GM12878 (cell line): ENCODE measurements around the gene PPP2R5B. TPM values are rescaled to one million over a fixed set of nuclear protein-coding genes. Genes with fewer than 3 reads are reported as not detected.

Source experiments
- ATAC-seq: fragments of 200-7000 bp; cut with Tn5 transposase; 3 replicates; pipeline ENCODE4 v1.9.1; 2020; ENCODE audit warnings: mild to moderate bottlenecking, moderate library complexity
- BruUV-seq: library from RNA; stranded (reverse); fragments of 400-500 nt; replicated peaks from 2 replicates; lab custom pipeline; 2021; lab: Mats Ljungman, UMichigan
- CTCF ChIA-PET: fragments of 300-600 bp; sonication (Branson Sonifier 250); formaldehyde crosslinking; extraction: SDS; loops from one replicate; lab custom pipeline; 2021; ENCODE audit warnings: inconsistent platforms; lab: Yijun Ruan, JAX
- POLR2A ChIA-PET: fragments of 350-600 bp; formaldehyde crosslinking; extraction: SDS; loops from one replicate; lab custom pipeline; 2021; ENCODE audit warnings: inconsistent platforms; lab: Charles Lee
- RAD21 ChIA-PET: fragments of 300-600 bp; sonication (Branson Sonifier 250); formaldehyde crosslinking; loops from one replicate; lab custom pipeline; 2023; ENCODE audit warnings: antibody characterized with exemption; ENCODE audit not compliant: unreplicated experiment; lab: Charles Lee
- SMC1A ChIA-PET: fragments of 300-600 bp; sonication (Branson Sonifier 250); formaldehyde crosslinking; loops from one replicate; lab custom pipeline; 2023; ENCODE audit not compliant: unreplicated experiment, uncharacterized antibody; lab: Charles Lee
- DNase-seq: peaks from one replicate; pipeline ENCODE4 v3.0.0-alpha.2; 2011; ENCODE audit warnings: low read depth, low spot score
- FAIRE-seq: peaks from 3 replicates; lab custom pipeline; 2011; peaks lifted over from hg19 to GRCh38; lab: Jason Lieb, UNC
- H2AFZ ChIP-seq: 2 replicates; pipeline ENCODE4 v1.6.0; 2011; ENCODE audit warnings: low read depth, low read length, control low read depth; ENCODE audit not compliant: control insufficient read depth
- H3K27ac ChIP-seq: 2 replicates; pipeline ENCODE4 v1.5.1; 2011; ENCODE audit warnings: control low read depth; ENCODE audit not compliant: control insufficient read depth, insufficient read depth
- H3K27me3 ChIP-seq, 2 experiments: replicated peaks in 1 of 2; 2 replicates each; pipeline versions ENCODE4 v1.6.0 to v1.6.1; 2011; ENCODE audit warnings: low read length in 1 of 2; ENCODE audit not compliant: control insufficient read depth in 2 of 2, insufficient read depth in 2 of 2
- H3K36me3 ChIP-seq, 2 experiments: 2 replicates each; pipeline ENCODE4 v1.5.1; 2011; ENCODE audit warnings: low read length in 1 of 2; ENCODE audit not compliant: control insufficient read depth in 2 of 2, insufficient read depth in 2 of 2
- H3K4me1 ChIP-seq: 2 replicates; pipeline ENCODE4 v1.6.1; 2011; ENCODE audit warnings: mild to moderate bottlenecking, low read length, moderate library complexity, mixed read lengths; ENCODE audit not compliant: control insufficient read depth, insufficient read depth
- H3K4me2 ChIP-seq: 2 replicates; pipeline ENCODE4 v1.6.0; 2011; ENCODE audit warnings: control low read depth; ENCODE audit not compliant: control insufficient read depth, insufficient read depth
- H3K4me3 ChIP-seq: fragments of 200-600 bp; sonication (generic); 2 replicates; pipeline ENCODE4 v1.5.1; 2016
- H3K79me2 ChIP-seq: 2 replicates; pipeline ENCODE4 v1.6.0; 2011; ENCODE audit warnings: low read length; ENCODE audit not compliant: control insufficient read depth, insufficient read depth
- H3K9ac ChIP-seq: 2 replicates; pipeline ENCODE4 v1.8.0; 2011; ENCODE audit warnings: low read length, control low read depth, mixed read lengths; ENCODE audit not compliant: control insufficient read depth, insufficient read depth
- H3K9me3 ChIP-seq: replicated peaks from 3 replicates; pipeline ENCODE4 v1.5.1; 2011; ENCODE audit warnings: mild to moderate bottlenecking, low read length; ENCODE audit not compliant: control insufficient read depth, insufficient read depth
- H4K20me1 ChIP-seq: 2 replicates; pipeline ENCODE4 v1.6.0; 2011; ENCODE audit not compliant: control insufficient read depth, insufficient read depth
- BMI1 ChIP-seq: fragments of 450-650 bp; IDR thresholded peaks from 2 replicates; pipeline ENCODE4 v1.6.1; 2016; ENCODE audit warnings: mild to moderate bottlenecking, moderate library complexity, borderline replicate concordance
- CHD2 ChIP-seq: IDR thresholded peaks from 2 replicates; pipeline ENCODE4 v1.6.1; 2011; ENCODE audit warnings: low read depth, low read length, improper control_type of control experiment, borderline replicate concordance
- EED ChIP-seq: sonication (generic); IDR thresholded peaks from 2 replicates; pipeline ENCODE4 v1.6.1; 2016; ENCODE audit warnings: antibody characterized with exemption, low read depth
- NRF1 ChIP-seq: conservative IDR thresholded peaks from 2 replicates; pipeline ENCODE4 v1.6.1; 2011; ENCODE audit warnings: mild to moderate bottlenecking, low read depth, low read length, improper control_type of control experiment
- SMAD1 ChIP-seq: fragments of 450-650 bp; IDR thresholded peaks from 2 replicates; pipeline ENCODE4 v1.6.1; 2018; ENCODE audit warnings: mild to moderate bottlenecking, low read depth; ENCODE audit not compliant: partially characterized antibody
- WGBS: methylation state at CpG from one replicate; pipeline ENCODE4 v1.1.6; 2016; ENCODE audit warnings: low lambda C conversion rate; ENCODE audit not compliant: insufficient replicate concordance, insufficient coverage; ENCODE audit errors: missing lambda C conversion rate; 5-methylcytosine and 5-hydroxymethylcytosine counted together
- in situ Hi-C: fragments of 300-500 bp; cut with MboI; formaldehyde crosslinking; loops from 9 replicates; pipeline ENCODE4 v1.14.3; 2018; ENCODE audit warnings: mixed read lengths
- intact Hi-C: fragments of 100-400 bp; cut with micrococcal nuclease; formaldehyde crosslinking; loops from one replicate; pipeline ENCODE4 v1.14.2; 2022; ENCODE audit not compliant: unreplicated experiment
- polyA plus RNA-seq, 11 experiments: library from polyadenylated mRNA; depleted of rRNA in 4 of 11; unstranded in 6 of 11; stranded (reverse) in 5 of 11; fragments of >200 nt; fragmentation: Nextera tagmentation in 4 of 11; fragmentation: Illumina TruSeq in 1 of 11; extraction: Ambion mirVana in 4 of 11; extraction: Trizol in 1 of 11; gene quantifications; 1 replicate in 1 of 11; 2 replicates in 10 of 11; pipeline versions ENCODE4 v1.2.1 to v1.2.3, GENCODE V29; 2011 to 2016; ENCODE audit warnings: inconsistent platforms in 2 of 11, missing spikeins in 2 of 11, low read depth in 1 of 11
- total RNA-seq, 4 experiments: library from RNA; depleted of rRNA in 3 of 4; stranded (reverse); fragments of >200 nt in 3 of 4; fragmentation: Illumina TruSeq in 1 of 4; extraction: Trizol in 1 of 4; gene quantifications; 2 replicates each; pipeline versions ENCODE4 v1.2.1 to v1.2.3, GENCODE V29; 2013 to 2021
- TF ChIP-seq, protein P1 (sequence below): fragments of 450-650 bp; formaldehyde crosslinking; IDR thresholded peaks from 2 replicates; pipeline ENCODE4 v1.5.0; 2022; ENCODE audit warnings: mild to moderate bottlenecking, missing genetic modification characterization
- TF ChIP-seq, protein P2 (sequence below): fragments of 450-650 bp; IDR thresholded peaks from 2 replicates; pipeline ENCODE4 v1.6.1; 2017; ENCODE audit warnings: mild to moderate bottlenecking, low read depth, inconsistent platforms; ENCODE audit not compliant: poor library complexity, severe bottlenecking
- TF ChIP-seq, protein P3 (sequence below): fragments of 450-650 bp; IDR thresholded peaks from 2 replicates; pipeline ENCODE4 v1.6.1; 2017; ENCODE audit warnings: mild to moderate bottlenecking

The PPP2R5B gene
- total and polyA plus RNA-seq, 10 of the 15 experiments (the other 5 are each of a cell fraction or from before 2014, with no cell fraction given): 0.08 to 6.7 (median 2.0) TPM

DNA sequence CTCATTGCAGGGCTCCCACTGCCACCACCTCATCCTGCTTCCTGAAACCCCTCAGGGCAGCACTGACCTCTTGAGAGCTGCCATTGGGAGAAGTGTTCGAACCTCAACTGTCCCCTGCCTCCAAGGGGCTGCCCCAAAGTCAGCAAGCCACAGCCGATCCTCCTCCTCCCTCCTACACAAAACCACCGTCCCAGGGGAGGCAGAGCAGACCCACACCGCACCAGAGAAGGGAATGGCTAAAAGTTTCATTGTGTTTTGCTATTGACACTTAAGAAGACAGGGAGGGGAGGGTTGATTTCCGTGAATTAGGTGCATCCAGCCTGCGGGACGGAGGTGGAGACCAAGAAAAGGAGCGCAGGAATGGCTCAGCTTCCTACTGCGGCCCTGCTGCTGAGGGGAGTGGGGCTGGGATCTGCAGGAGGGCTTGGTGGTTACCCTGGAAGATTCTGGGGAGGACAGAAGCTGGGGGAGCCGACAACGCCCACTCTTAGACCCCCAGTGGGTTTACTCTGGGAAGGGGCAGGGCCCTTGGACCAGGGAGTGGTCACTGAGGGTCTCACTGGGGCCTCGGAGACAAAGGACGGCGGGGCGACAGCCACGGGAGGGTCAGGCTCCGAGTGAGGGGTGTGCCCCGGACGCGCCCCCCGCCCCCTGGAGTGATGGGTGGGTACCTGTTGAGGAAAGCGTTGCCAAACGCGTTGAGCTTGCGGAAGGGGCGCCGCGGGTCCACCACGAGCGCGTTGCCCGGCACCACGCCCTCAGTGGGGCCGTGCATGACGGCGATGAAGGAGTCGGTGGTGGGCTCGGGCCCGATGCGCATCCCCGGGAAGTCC lies 46.9 kb upstream of the PPP2R5B start:
- Histone ChIP-seq H3K4me3 (peak overlapping the region; percentile 89), H3K9me3 (no peaks in the 10 kb centered on the region), H3K27ac (peak overlapping the region; percentile 84), H2AFZ (no peak overlapping the region), H3K36me3 (peaks cover 0 to 10% of the 10 kb centered on the region in 2 experiments; a peak in 3 of 4 replicates), H3K9ac (peak overlapping the region; percentile 88), H4K20me1 (peaks cover 3% of the 10 kb centered on the region; the same call in 1 of the 2 replicates), H3K4me1 (peaks cover 39% of the 10 kb centered on the region), H3K79me2 (peaks cover 65% of the 10 kb centered on the region), H3K4me2 (peak overlapping the region; percentile 92), H3K27me3 (no peaks in the 10 kb centered on the region)
- 2% methylated on average over 41 of the region's 41 CpGs for WGBS
- POLR2A ChIA-PET: interaction anchor here (0.6 to 19.9 kb wide), 3 partner anchors 10 to 19 kb away, joined by 4 to 620 read pairs (median 19); no protein-coding TSS in a partner anchor
- no TSS peak for BruUV-seq
- RAD21 ChIA-PET: interaction anchor here (0.7 to 12.5 kb wide), 4 partner anchors 10 to 136 kb away, joined by 3 to 253 read pairs (median 112); partner anchors contain the start of gene ARL2
- SMC1A ChIA-PET: interaction anchor here (11.5 kb wide), 2 partner anchors 16 to 27 kb away, joined by 226 to 227 read pairs; no protein-coding TSS in a partner anchor
- no peak for DNase-seq
- in situ Hi-C loops: no loop called here
- ATAC-seq: peak; percentile 34
- CTCF ChIA-PET: interaction anchor here (1.2 to 30.0 kb wide), 7 partner anchors 11 to 233 kb away, joined by 3 to 1208 read pairs (median 3); partner anchors contain the start of gene CDC42BPG
- no peak for FAIRE-seq
- intact Hi-C loops: loop anchor here (2.0 to 10.0 kb wide), 4 partner anchors 19 to 837 kb away; partner anchors contain the start of genes KAT5 and MAP3K11
- TF ChIP-seq SMAD1: no peak
- no peak; the same call in 1 of the 2 replicates for TF ChIP-seq BMI1
- TF ChIP-seq EED: peak; percentile 66; the same call in 1 of the 2 replicates
- TF ChIP-seq, protein P1, sequence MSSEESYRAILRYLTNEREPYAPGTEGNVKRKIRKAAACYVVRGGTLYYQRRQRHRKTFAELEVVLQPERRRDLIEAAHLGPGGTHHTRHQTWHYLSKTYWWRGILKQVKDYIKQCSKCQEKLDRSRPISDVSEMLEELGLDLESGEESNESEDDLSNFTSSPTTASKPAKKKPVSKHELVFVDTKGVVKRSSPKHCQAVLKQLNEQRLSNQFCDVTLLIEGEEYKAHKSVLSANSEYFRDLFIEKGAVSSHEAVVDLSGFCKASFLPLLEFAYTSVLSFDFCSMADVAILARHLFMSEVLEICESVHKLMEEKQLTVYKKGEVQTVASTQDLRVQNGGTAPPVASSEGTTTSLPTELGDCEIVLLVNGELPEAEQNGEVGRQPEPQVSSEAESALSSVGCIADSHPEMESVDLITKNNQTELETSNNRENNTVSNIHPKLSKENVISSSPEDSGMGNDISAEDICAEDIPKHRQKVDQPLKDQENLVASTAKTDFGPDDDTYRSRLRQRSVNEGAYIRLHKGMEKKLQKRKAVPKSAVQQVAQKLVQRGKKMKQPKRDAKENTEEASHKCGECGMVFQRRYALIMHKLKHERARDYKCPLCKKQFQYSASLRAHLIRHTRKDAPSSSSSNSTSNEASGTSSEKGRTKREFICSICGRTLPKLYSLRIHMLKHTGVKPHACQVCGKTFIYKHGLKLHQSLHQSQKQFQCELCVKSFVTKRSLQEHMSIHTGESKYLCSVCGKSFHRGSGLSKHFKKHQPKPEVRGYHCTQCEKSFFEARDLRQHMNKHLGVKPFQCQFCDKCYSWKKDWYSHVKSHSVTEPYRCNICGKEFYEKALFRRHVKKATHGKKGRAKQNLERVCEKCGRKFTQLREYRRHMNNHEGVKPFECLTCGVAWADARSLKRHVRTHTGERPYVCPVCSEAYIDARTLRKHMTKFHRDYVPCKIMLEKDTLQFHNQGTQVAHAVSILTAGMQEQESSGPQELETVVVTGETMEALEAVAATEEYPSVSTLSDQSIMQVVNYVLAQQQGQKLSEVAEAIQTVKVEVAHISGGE (CRISPR knock-in tag): no peak
- TF ChIP-seq, protein P2, sequence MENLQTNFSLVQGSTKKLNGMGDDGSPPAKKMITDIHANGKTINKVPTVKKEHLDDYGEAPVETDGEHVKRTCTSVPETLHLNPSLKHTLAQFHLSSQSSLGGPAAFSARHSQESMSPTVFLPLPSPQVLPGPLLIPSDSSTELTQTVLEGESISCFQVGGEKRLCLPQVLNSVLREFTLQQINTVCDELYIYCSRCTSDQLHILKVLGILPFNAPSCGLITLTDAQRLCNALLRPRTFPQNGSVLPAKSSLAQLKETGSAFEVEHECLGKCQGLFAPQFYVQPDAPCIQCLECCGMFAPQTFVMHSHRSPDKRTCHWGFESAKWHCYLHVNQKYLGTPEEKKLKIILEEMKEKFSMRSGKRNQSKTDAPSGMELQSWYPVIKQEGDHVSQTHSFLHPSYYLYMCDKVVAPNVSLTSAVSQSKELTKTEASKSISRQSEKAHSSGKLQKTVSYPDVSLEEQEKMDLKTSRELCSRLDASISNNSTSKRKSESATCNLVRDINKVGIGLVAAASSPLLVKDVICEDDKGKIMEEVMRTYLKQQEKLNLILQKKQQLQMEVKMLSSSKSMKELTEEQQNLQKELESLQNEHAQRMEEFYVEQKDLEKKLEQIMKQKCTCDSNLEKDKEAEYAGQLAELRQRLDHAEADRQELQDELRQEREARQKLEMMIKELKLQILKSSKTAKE: peak; percentile 48
- TF ChIP-seq CHD2: peak; percentile 44; the same call in 1 of the 2 replicates
- TF ChIP-seq, protein P3, sequence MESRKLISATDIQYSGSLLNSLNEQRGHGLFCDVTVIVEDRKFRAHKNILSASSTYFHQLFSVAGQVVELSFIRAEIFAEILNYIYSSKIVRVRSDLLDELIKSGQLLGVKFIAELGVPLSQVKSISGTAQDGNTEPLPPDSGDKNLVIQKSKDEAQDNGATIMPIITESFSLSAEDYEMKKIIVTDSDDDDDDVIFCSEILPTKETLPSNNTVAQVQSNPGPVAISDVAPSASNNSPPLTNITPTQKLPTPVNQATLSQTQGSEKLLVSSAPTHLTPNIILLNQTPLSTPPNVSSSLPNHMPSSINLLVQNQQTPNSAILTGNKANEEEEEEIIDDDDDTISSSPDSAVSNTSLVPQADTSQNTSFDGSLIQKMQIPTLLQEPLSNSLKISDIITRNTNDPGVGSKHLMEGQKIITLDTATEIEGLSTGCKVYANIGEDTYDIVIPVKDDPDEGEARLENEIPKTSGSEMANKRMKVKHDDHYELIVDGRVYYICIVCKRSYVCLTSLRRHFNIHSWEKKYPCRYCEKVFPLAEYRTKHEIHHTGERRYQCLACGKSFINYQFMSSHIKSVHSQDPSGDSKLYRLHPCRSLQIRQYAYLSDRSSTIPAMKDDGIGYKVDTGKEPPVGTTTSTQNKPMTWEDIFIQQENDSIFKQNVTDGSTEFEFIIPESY: no peak
- no peak for TF ChIP-seq NRF1
